Measurements from ENCODE around the gene DTHD1.

- no peak for TF ChIP-seq CTCF (IDR thresholded peaks at IDR 0.05)
- no peak for TF ChIP-seq POLR2A (IDR thresholded peaks at IDR 0.05)
These were observed 38.9 kb downstream of the DTHD1 start for GRCh38 chr4:36320117-36320896.

Measured in heart left ventricle (tissue), 13 donors.